GM18499 (cell line): ENCODE measurements around the gene GRID1.

Experiments used
- ATAC-seq: cut with Tn5 transposase; IDR thresholded peaks from one replicate; pipeline ENCODE4 v1.9.1; 2021; ENCODE audit warnings: moderate number of reproducible peaks; ENCODE audit not compliant: insufficient read depth, unreplicated experiment

GRID1 gene

GRCh38 chr10:86221442-86222335 is 144.9 kb downstream of the GRID1 start:
- no peak for ATAC-seq

GRCh38 chr10:86220626-86221025 is 146.0 kb downstream of the GRID1 start:
- no peak for ATAC-seq

- ATAC-seq: no peak
These were observed 147.3 kb downstream of the GRID1 start for GRCh38 chr10:86219271-86219670.

GRCh38 chr10:86218842-86219241 is 147.8 kb downstream of the GRID1 start:
- ATAC-seq: no peak

- ATAC-seq: no peak
These were observed 148.4 kb downstream of the GRID1 start for GRCh38 chr10:86218160-86218559.

GRCh38 chr10:86217371-86218080 is 149.1 kb downstream of the GRID1 start:
- no peak for ATAC-seq

- ATAC-seq: no peak
These were observed 149.7 kb downstream of the GRID1 start for GRCh38 chr10:86216886-86217285.

GRCh38 chr10:86215712-86216111 is 150.9 kb downstream of the GRID1 start:
- no peak for ATAC-seq

GRCh38 chr10:86215046-86215445 is 151.5 kb downstream of the GRID1 start:
- ATAC-seq: no peak

- ATAC-seq: no peak
These were observed 153.4 kb downstream of the GRID1 start for GRCh38 chr10:86213148-86213547.

GRCh38 chr10:86212391-86212700 is 154.2 kb downstream of the GRID1 start:
- no peak for ATAC-seq

- no peak for ATAC-seq
These were observed 154.8 kb downstream of the GRID1 start for GRCh38 chr10:86211691-86212390.

GRCh38 chr10:86210416-86210815 is 156.2 kb downstream of the GRID1 start:
- ATAC-seq: no peak

GRCh38 chr10:86209726-86210125 is 156.9 kb downstream of the GRID1 start:
- no peak for ATAC-seq

- no peak for ATAC-seq
These were observed 159.4 kb downstream of the GRID1 start for GRCh38 chr10:86207226-86207625.

- ATAC-seq: no peak
These were observed 160.4 kb downstream of the GRID1 start for GRCh38 chr10:86206240-86206579.

GRCh38 chr10:86205306-86206239 is 161.0 kb downstream of the GRID1 start:
- ATAC-seq: no peak

- ATAC-seq: no peak
These were observed 161.9 kb downstream of the GRID1 start for GRCh38 chr10:86204421-86205305.
